IMR-90 (cell line): ENCODE data around the gene DUS3L. TPM values are rescaled to one million over a fixed set of nuclear protein-coding genes. Genes with fewer than 3 reads are reported as not detected.

Source experiments
- ATAC-seq: fragments of 200-7000 bp; cut with Tn5 transposase; 2 replicates; pipeline ENCODE4 v1.9.1; 2020; ENCODE audit warnings: low read depth, mild to moderate bottlenecking, moderate library complexity
- BruUV-seq: library from RNA; stranded (reverse); fragments of 400-500 nt; replicated peaks from 2 replicates; lab custom pipeline; 2021; lab: Mats Ljungman, UMichigan
- CTCF ChIA-PET: fragments of 300-600 bp; formaldehyde crosslinking; extraction: SDS; loops from one replicate; lab custom pipeline; 2021; ENCODE audit warnings: antibody characterized with exemption; lab: Yijun Ruan, JAX
- POLR2A ChIA-PET: fragments of 300-600 bp; sonication (Branson Sonifier 250); formaldehyde crosslinking; loops from one replicate; lab custom pipeline; 2022; ENCODE audit warnings: antibody characterized with exemption; ENCODE audit not compliant: unreplicated experiment; lab: Charles Lee
- DNase-seq: peaks from one replicate; pipeline ENCODE4 v3.0.0; 2013
- H2AFZ ChIP-seq: replicated peaks from 2 replicates; pipeline ENCODE3; 2013; ENCODE audit warnings: low read length, mild to moderate bottlenecking; ENCODE audit not compliant: poor library complexity
- H2AK5ac ChIP-seq: 2 replicates; pipeline ENCODE4 v1.6.1; 2013; ENCODE audit warnings: low read depth, low read length, inconsistent platforms
- H2AK9ac ChIP-seq: replicated peaks from 2 replicates; pipeline ENCODE3; 2013; ENCODE audit warnings: mild to moderate bottlenecking, low read depth, low read length, moderate library complexity; ENCODE audit not compliant: poor library complexity
- H2BK120ac ChIP-seq: 2 replicates; pipeline ENCODE4 v1.6.1; 2013; ENCODE audit warnings: low read depth, low read length, inconsistent platforms
- H2BK15ac ChIP-seq: 3 replicates; pipeline ENCODE4 v1.6.1; 2013; ENCODE audit warnings: low read depth, low read length, inconsistent platforms
- H2BK20ac ChIP-seq: 2 replicates; pipeline ENCODE4 v1.6.1; 2013; ENCODE audit warnings: low read depth, mild to moderate bottlenecking, inconsistent platforms, low read length, moderate library complexity
- H2BK5ac ChIP-seq: 2 replicates; pipeline ENCODE4 v1.6.1; 2013; ENCODE audit warnings: mild to moderate bottlenecking, low read depth, low read length, inconsistent platforms; ENCODE audit not compliant: poor library complexity, severe bottlenecking
- H3K14ac ChIP-seq: replicated peaks from 2 replicates; pipeline ENCODE4 v1.6.1; 2013; ENCODE audit warnings: low read depth, low read length, inconsistent platforms
- H3K18ac ChIP-seq: 2 replicates; pipeline ENCODE4 v1.6.1; 2013; ENCODE audit warnings: low read depth, low read length, control low read depth
- H3K23ac ChIP-seq: 2 replicates; pipeline ENCODE4 v1.6.1; 2013; ENCODE audit warnings: low read depth, low read length, inconsistent platforms
- H3K27ac ChIP-seq: 2 replicates; pipeline ENCODE4 v1.5.1; 2013; ENCODE audit warnings: mild to moderate bottlenecking, control low read depth, low read length; ENCODE audit not compliant: insufficient read depth
- H3K27me3 ChIP-seq: 2 replicates; pipeline ENCODE4 v1.6.1; 2013; ENCODE audit warnings: low read length; ENCODE audit not compliant: control insufficient read depth, insufficient read depth
- H3K36me3 ChIP-seq: 2 replicates; pipeline ENCODE4 v1.6.1; 2013; ENCODE audit warnings: low read length, mixed read lengths; ENCODE audit not compliant: control insufficient read depth, insufficient read depth
- H3K4ac ChIP-seq: 2 replicates; pipeline ENCODE4 v1.6.1; 2013; ENCODE audit warnings: low read depth, low read length, inconsistent platforms
- H3K4me1 ChIP-seq: 2 replicates; pipeline ENCODE4 v1.6.1; 2013; ENCODE audit warnings: low read length, mixed read lengths; ENCODE audit not compliant: control insufficient read depth, insufficient read depth
- H3K4me2 ChIP-seq: 2 replicates; pipeline ENCODE4 v1.6.1; 2013; ENCODE audit warnings: low read depth, mild to moderate bottlenecking, control low read depth, low read length, moderate library complexity
- H3K4me3 ChIP-seq: 2 replicates; pipeline ENCODE4 v1.5.1; 2013; ENCODE audit warnings: low read depth, mild to moderate bottlenecking, control low read depth, low read length, moderate library complexity; ENCODE audit not compliant: insufficient read depth
- H3K56ac ChIP-seq: 2 replicates; pipeline ENCODE4 v1.6.1; 2013; ENCODE audit warnings: low read length, inconsistent platforms; ENCODE audit not compliant: insufficient read depth; ENCODE audit errors: extremely low read depth
- H3K79me1 ChIP-seq, 2 experiments: 2 replicates each; pipeline ENCODE4 v1.6.1; 2013; ENCODE audit warnings: low read length in 2 of 2, inconsistent platforms in 1 of 2, low read depth in 1 of 2
- H3K9ac ChIP-seq: 2 replicates; pipeline ENCODE4 v1.6.1; 2013; ENCODE audit warnings: low read depth, low read length, control low read depth
- H3K9me1 ChIP-seq: 2 replicates; pipeline ENCODE4 v1.6.1; 2013; ENCODE audit warnings: low read length, inconsistent platforms; ENCODE audit not compliant: insufficient read depth
- H3K9me3 ChIP-seq: 2 replicates; pipeline ENCODE4 v1.6.1; 2013; ENCODE audit warnings: low read length; ENCODE audit not compliant: control insufficient read depth, insufficient read depth
- H4K20me1 ChIP-seq: 2 replicates; pipeline ENCODE4 v1.6.1; 2013; ENCODE audit warnings: low read length, inconsistent platforms; ENCODE audit not compliant: insufficient read depth
- H4K5ac ChIP-seq: 2 replicates; pipeline ENCODE4 v1.6.1; 2013; ENCODE audit warnings: mild to moderate bottlenecking, low read depth, low read length, control low read depth
- H4K8ac ChIP-seq, 2 experiments: 2 replicates each; pipeline ENCODE4 v1.6.1; 2013; ENCODE audit warnings: low read depth in 2 of 2, low read length in 2 of 2, control low read depth in 1 of 2, inconsistent platforms in 1 of 2
- H4K91ac ChIP-seq: 2 replicates; pipeline ENCODE4 v1.6.1; 2013; ENCODE audit warnings: low read depth, low read length, inconsistent platforms; ENCODE audit not compliant: insufficient read depth
- SMC3 ChIP-seq: fragments of 150-350 bp; IDR thresholded peaks from 2 replicates; pipeline ENCODE4 v1.6.1; 2016; ENCODE audit warnings: low read depth, mild to moderate bottlenecking, antibody characterized with exemption, low read length, moderate library complexity
- WGBS, 2 experiments: methylation state at CpG; one replicate each; pipeline versions ENCODE4 v1.1.5 to v1.1.7; 2013; ENCODE audit warnings: missing lambda C conversion rate in 2 of 2; ENCODE audit not compliant: insufficient read length in 1 of 2; ENCODE audit errors: extremely low coverage in 2 of 2; 5-methylcytosine and 5-hydroxymethylcytosine counted together
- dilution Hi-C: fragments of 300-500 bp; cut with HindIII; formaldehyde crosslinking; loops from one replicate; pipeline ENCODE4 v1.14.3; 2018; ENCODE audit warnings: low sequenced_read_pairs; ENCODE audit not compliant: unreplicated experiment
- in situ Hi-C: fragments of 300-500 bp; cut with MboI; formaldehyde crosslinking; loops from 3 replicates; pipeline ENCODE4 v1.14.3; 2019; ENCODE audit warnings: low sequenced_read_pairs, inconsistent platforms, mixed read lengths
- intact Hi-C: fragments of 100-400 bp; cut with micrococcal nuclease; formaldehyde crosslinking; loops from 2 replicates; pipeline ENCODE4 v1.10.0; 2022
- polyA plus RNA-seq, 3 experiments: library from polyadenylated mRNA; depleted of rRNA; stranded (reverse); fragments of >200 nt; gene quantifications; 2 replicates each; pipeline ENCODE4 v1.2.3, GENCODE V29; 2012; ENCODE audit warnings: low replicate concordance in 1 of 3
- total RNA-seq: library from RNA; depleted of rRNA; stranded (reverse); fragments of >200 nt; gene quantifications from 2 replicates; pipeline ENCODE4 v1.2.3, GENCODE V29; 2012
- TF ChIP-seq, protein P1 (sequence below): conservative IDR thresholded peaks from 2 replicates; pipeline ENCODE4 v1.5.1; 2012; ENCODE audit warnings: mild to moderate bottlenecking, low read depth, low read length, improper control_type of control experiment
- TF ChIP-seq, protein P2 (sequence below): fragments of 150-350 bp; IDR thresholded peaks from 2 replicates; pipeline ENCODE4 v1.6.1; 2016; ENCODE audit warnings: low read depth, mild to moderate bottlenecking, low read length, moderate library complexity, borderline replicate concordance

The DUS3L gene
- total and polyA plus RNA-seq, 2 of the 4 experiments (the other 2 are of a cell fraction), result 12.4 to 21.3 TPM

DNA sequence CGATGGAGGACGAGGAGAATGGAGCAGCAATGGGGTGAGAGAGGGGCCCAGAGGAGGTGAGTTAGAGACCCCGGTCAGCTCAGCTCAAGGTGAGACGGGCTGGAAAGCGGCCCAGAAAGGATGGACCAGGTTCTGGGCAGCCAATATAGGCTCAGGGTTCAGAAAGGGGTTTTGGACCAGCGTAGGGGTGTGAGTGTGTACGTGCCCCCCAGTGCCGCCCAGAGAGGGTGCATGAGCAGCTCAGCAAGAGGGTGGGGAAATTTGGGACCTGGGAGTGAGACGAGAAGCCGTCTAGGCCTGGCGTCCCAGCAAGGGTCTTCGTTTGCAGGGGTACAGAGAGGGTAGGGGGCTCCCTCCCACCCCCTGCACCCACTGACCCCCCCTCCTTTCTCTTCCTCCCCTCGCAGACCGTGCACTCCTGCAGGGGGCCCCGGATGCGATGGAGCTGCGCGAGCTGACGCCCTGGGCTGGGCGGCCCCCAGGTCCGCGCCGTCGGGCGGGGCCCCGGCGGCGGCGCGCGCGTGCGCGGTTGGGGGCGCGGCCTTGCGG lies 36.5 kb upstream of the DUS3L start (continued):
- no peak for TF ChIP-seq SMC3

DNA sequence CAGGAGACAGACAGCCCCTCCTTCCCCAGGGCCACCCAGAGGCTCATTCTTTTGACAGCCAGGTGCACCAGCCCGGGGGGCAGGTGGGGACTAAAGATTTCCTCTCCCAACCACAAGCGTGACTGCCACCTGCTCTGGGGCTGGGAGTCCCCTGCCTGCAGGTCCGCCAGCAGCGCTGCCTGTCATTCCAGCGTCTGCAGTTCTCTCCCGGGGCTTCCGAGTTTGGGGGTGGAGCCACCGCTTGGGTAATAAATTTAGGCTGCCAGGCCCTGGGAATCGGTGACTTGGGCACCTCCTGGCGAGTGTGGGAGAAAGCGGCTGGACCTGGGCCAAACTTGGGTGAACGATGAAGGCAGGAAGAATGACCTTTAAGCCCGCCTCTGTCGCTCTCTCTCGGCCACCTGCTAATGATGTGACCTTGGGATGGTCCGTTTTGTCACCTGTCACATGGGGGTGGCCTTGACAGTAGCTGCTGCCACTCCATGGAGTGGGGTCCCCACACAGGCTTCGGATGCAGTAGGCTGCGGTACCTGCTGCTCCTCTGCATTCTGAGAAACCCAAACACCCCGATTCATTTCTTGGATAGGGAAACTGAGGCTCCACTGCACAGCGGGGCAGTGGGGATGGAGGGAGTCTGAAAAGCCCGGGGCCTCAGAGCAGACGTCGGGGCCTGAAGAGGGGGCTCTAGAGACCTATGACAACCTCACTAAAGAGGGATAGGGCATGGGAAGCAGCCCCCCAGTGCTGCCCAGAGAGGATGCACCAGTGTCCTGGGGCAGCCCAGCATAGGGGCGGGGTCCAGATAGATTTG lies 35.8 kb upstream of the DUS3L start:
- dilution Hi-C loops, result no loop called here
- H2BK20ac ChIP-seq, result no peak overlapping the region
- H3K14ac ChIP-seq, result no peak overlapping the region
- no peaks in the 10 kb centered on the region; the same call in 1 of the 2 replicates for H3K27me3 ChIP-seq
- H3K23ac ChIP-seq, result no peak overlapping the region
- no peak overlapping the region for H3K4me3 ChIP-seq
- H3K27ac ChIP-seq, result no peak overlapping the region
- BruUV-seq, result no TSS peak
- H2AFZ ChIP-seq, result peak overlapping the region; percentile 17
- H2AK5ac ChIP-seq, result peak overlapping the region; percentile 66; the same call in 1 of the 2 replicates
- no peak overlapping the region for H2BK120ac ChIP-seq
- H3K4me1 ChIP-seq, result peaks cover 15% of the 10 kb centered on the region
- no peaks in the 10 kb centered on the region for H4K20me1 ChIP-seq
- in situ Hi-C loops, result no loop called here
- no peak overlapping the region for H3K4ac ChIP-seq
- no peaks in the 10 kb centered on the region for H3K36me3 ChIP-seq
- peak overlapping the region; percentile 58 for H2AK9ac ChIP-seq
- 24% methylated on average over 10 of the region's 24 CpGs; no CpG with 5 or more reads in 1 of the 2 experiments for WGBS, 2 experiments
- intact Hi-C loops, result loop anchor here (5.0 kb wide), 1 partner anchor 66 kb away; no protein-coding TSS in a partner anchor
- H3K9me1 ChIP-seq, result peaks cover 4% of the 10 kb centered on the region; the same call in 1 of the 2 replicates
- CTCF ChIA-PET, result interaction anchor here (2.2 kb wide), 1 partner anchor 23 kb away, joined by 7 read pairs; no protein-coding TSS in a partner anchor
- H3K18ac ChIP-seq, result no peak overlapping the region
- no peak overlapping the region for H3K4me2 ChIP-seq
- ATAC-seq (no peak), DNase-seq (no peak)
- H3K9ac ChIP-seq, result no peak overlapping the region
- H4K5ac ChIP-seq, result no peak overlapping the region
- POLR2A ChIA-PET, result no interaction called here
- H3K9me3 ChIP-seq, result no peaks in the 10 kb centered on the region
- no peak overlapping the region for H2BK15ac ChIP-seq
- no peak overlapping the region for H2BK5ac ChIP-seq
- no peak overlapping the region for H4K91ac ChIP-seq
- peaks cover 0 to 6% of the 10 kb centered on the region in 2 experiments; a peak in 2 of 4 replicates for H3K79me1 ChIP-seq
- no peak overlapping the region for H3K56ac ChIP-seq
- TF ChIP-seq, protein P1, sequence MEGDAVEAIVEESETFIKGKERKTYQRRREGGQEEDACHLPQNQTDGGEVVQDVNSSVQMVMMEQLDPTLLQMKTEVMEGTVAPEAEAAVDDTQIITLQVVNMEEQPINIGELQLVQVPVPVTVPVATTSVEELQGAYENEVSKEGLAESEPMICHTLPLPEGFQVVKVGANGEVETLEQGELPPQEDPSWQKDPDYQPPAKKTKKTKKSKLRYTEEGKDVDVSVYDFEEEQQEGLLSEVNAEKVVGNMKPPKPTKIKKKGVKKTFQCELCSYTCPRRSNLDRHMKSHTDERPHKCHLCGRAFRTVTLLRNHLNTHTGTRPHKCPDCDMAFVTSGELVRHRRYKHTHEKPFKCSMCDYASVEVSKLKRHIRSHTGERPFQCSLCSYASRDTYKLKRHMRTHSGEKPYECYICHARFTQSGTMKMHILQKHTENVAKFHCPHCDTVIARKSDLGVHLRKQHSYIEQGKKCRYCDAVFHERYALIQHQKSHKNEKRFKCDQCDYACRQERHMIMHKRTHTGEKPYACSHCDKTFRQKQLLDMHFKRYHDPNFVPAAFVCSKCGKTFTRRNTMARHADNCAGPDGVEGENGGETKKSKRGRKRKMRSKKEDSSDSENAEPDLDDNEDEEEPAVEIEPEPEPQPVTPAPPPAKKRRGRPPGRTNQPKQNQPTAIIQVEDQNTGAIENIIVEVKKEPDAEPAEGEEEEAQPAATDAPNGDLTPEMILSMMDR, result 0 out of 2 replicates have a peak, but pooled peaks have one; percentile 15
- TF ChIP-seq, protein P2, sequence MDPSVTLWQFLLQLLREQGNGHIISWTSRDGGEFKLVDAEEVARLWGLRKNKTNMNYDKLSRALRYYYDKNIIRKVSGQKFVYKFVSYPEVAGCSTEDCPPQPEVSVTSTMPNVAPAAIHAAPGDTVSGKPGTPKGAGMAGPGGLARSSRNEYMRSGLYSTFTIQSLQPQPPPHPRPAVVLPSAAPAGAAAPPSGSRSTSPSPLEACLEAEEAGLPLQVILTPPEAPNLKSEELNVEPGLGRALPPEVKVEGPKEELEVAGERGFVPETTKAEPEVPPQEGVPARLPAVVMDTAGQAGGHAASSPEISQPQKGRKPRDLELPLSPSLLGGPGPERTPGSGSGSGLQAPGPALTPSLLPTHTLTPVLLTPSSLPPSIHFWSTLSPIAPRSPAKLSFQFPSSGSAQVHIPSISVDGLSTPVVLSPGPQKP, result no peak
- H4K8ac ChIP-seq, result peak overlapping the region; percentile 74 to 89; a peak in 2 of 4 replicates
